ENCODE measurements around the gene GIT1.

GRCh38 chr17:29633886-29634285 is 44.4 kb upstream of the GIT1 start:
- TF ChIP-seq CTCF (conservative IDR thresholded peaks at IDR 0.05; ENCODE audit: low read depth in 2 of 2) (no peak), EZH2 (IDR thresholded peaks at IDR 0.05; ENCODE audit: low read depth, unreplicated experiment) (no peak), ZNF114 (CRISPR knock-in tag; IDR thresholded peaks at IDR 0.05) (no peak), REST (IDR thresholded peaks at IDR 0.05; ENCODE audit: unreplicated experiment) (no peak), ETS1 (IDR thresholded peaks at IDR 0.05) (no peak), POLR2AphosphoS5 (IDR thresholded peaks at IDR 0.05; ENCODE audit: low read depth) (no peak), EZH2phosphoT487 (IDR thresholded peaks at IDR 0.05; ENCODE audit: unreplicated experiment) (no peak)

All from GM23338 (cell line).